ENCODE data around the gene EFCAB8.

The EFCAB8 gene

DNA sequence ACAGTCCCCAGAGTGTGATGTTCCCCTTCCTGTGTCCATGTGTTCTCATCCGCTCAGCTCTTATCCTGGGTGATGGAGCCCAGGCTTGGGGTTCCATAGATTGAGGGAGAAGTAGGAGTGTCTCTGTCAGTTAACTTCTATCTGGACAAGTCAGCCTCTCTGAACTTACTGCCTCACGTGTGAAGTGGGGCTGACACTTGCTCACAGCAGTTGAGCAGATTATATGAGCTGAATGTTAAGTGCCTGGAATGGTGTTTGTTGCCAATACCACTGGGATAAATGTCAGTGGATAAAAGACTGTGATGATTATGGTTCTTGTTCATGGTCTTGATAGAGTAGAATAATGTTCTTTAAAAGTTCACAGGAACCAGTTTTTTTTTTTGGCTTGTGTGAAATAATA is 17.1 kb upstream of the EFCAB8 start:
- no peak overlapping the region for H3K4me3 ChIP-seq (ENCODE audit: control insufficient read depth, low read depth, low read length)
- no peak for DNase-seq (ENCODE audit: low read depth)
- TF ChIP-seq, protein P1, sequence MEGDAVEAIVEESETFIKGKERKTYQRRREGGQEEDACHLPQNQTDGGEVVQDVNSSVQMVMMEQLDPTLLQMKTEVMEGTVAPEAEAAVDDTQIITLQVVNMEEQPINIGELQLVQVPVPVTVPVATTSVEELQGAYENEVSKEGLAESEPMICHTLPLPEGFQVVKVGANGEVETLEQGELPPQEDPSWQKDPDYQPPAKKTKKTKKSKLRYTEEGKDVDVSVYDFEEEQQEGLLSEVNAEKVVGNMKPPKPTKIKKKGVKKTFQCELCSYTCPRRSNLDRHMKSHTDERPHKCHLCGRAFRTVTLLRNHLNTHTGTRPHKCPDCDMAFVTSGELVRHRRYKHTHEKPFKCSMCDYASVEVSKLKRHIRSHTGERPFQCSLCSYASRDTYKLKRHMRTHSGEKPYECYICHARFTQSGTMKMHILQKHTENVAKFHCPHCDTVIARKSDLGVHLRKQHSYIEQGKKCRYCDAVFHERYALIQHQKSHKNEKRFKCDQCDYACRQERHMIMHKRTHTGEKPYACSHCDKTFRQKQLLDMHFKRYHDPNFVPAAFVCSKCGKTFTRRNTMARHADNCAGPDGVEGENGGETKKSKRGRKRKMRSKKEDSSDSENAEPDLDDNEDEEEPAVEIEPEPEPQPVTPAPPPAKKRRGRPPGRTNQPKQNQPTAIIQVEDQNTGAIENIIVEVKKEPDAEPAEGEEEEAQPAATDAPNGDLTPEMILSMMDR (conservative IDR thresholded peaks at IDR 0.05; ENCODE audit: control insufficient read depth, insufficient read depth, low read depth, low read length) = no peak

DNA sequence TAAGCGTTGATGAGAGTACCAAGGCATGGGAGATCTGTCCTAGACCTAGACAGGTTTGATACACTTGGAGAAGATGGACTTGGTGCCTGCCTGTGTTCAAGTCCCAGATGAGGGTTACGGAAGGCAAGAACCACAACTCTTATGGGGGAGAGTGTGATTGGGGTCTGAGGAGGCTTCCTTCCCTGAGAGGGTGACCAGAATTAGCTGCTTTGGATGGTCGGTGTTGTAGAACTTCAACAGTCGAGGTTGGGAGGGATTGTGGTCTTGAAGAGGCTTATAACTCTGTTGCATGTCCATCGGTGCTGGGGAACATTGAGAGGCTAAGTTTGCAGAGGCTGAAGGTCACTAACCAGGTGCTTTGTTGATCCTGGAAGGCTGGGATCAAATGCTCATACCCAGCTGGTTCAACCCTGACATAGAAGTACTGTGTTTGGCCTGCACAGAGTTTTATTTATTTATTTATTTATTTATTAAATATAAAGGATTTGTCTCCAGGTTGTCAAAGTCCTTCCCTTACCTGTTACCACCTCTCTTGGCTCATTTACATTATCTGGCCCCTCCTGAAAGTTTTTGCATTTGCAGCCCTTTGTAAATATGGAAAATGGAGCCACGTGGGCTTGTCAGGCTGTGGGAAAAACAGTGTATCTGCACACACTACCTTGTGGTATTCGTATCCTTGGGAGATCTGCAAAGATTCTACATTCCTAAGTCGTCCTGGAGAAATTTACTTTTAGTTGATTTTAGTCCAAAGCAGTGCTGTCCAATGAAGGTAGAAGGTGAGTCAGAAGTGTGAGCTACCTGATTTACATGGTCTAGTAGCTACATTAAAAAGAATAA is 15.8 kb upstream of the EFCAB8 start:
- TF ChIP-seq, protein P1 (conservative IDR thresholded peaks at IDR 0.05; ENCODE audit: control insufficient read depth, insufficient read depth, low read depth, low read length) = no peak
- no peak for DNase-seq (ENCODE audit: low read depth)
- no peak overlapping the region for H3K4me3 ChIP-seq (ENCODE audit: control insufficient read depth, low read depth, low read length)

DNA sequence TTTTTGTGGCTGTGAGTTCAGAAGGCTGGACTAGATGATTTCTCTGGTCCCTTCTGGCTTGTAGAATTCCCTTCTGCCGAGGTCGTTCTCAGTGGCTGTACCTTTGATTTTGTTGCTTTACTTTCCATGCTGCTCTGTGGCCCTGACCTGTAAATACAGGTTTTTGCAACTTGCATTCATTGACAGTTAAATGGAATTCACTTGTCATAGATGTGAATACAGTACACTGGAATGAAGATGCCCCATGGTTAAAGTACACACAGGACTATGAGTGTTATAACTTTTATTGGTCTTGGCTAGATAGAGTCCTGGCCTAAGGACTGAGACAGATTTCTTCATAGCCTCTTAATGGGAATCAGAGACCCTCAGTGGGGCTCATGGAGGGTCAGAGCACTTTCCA is 12.9 kb upstream of the EFCAB8 start:
- TF ChIP-seq, protein P1 (conservative IDR thresholded peaks at IDR 0.05; ENCODE audit: control insufficient read depth, insufficient read depth, low read depth, low read length) = no peak
- H3K4me3 ChIP-seq (ENCODE audit: control insufficient read depth, low read depth, low read length) = no peak overlapping the region
- DNase-seq (ENCODE audit: low read depth) = no peak

DNA sequence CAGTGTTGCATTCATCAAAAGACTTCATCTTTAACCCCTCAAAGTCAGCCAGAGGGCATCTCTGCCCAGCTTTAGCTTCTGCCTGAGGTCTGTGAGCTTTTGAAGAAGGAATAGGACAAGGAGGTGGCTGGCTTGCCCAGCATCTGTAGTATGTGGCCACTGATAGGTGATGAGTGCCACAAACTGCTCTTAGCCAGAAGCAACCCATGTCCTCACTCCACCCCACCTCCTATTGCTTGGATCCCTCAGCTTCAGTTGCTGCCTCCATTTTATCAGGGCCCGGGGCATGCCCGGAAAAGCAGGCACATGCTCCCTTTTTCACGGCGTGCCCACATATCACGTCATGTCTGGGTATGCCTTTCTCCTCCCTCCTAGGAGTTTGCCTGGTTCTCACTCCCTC is 11.9 kb upstream of the EFCAB8 start:
- TF ChIP-seq, protein P1 (conservative IDR thresholded peaks at IDR 0.05; ENCODE audit: control insufficient read depth, insufficient read depth, low read depth, low read length) = no peak
- no peak for DNase-seq (ENCODE audit: low read depth)
- no peak overlapping the region for H3K4me3 ChIP-seq (ENCODE audit: control insufficient read depth, low read depth, low read length)

DNA sequence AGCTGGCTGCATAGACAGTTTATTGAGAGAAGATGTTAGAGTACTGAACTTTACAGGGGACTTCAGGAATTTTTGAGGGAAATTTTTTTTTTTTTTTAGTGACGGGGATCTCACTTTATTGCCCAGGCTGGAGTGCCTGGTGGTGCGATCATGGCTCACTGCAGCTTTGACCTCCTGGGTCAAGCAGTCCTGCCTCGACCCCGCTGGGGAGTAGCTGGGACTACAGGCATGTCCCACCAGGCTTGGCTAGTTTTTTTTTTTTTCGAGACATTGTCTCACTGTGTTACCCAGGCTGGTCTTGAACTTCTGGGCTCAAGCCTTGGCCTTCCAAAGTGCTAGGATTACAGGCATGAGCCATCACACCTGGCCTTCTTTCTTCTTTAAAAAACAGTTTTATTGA is 10.8 kb upstream of the EFCAB8 start:
- TF ChIP-seq, protein P1 (conservative IDR thresholded peaks at IDR 0.05; ENCODE audit: control insufficient read depth, insufficient read depth, low read depth, low read length) = no peak
- no peak overlapping the region for H3K4me3 ChIP-seq (ENCODE audit: control insufficient read depth, low read depth, low read length)
- no peak for DNase-seq (ENCODE audit: low read depth)

DNA sequence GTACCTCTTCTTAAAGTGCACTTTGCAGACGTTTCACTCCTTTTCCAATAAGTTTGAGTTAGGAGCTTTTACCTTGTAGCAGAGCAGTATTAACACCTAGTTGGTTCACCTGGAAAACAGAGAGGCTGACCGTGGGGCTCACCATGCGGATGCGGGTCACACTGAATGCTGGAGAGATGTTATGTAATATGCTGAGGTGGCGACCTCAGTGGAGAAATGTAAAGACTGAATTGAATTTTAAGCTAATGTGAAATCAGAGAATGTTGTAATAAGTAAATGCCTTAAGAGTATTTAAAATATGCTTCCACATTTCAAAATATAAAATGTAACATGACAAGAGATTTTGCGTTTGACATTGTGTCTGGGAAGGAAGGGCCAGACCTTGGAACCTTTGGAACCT is 9.9 kb upstream of the EFCAB8 start:
- no peak overlapping the region for H3K4me3 ChIP-seq (ENCODE audit: control insufficient read depth, low read depth, low read length)
- TF ChIP-seq, protein P1 (conservative IDR thresholded peaks at IDR 0.05; ENCODE audit: control insufficient read depth, insufficient read depth, low read depth, low read length) = no peak
- no peak for DNase-seq (ENCODE audit: low read depth)

All from fibroblast of mammary gland (primary cell).